GM21825 (cell line): ENCODE results near the gene TSPYL1.
"Not testable (repeated sequence)": the region's sequence is repeated elsewhere in the genome, so short reads cannot be mapped to it uniquely, and the experiment has no call there.

Source experiments
- ATAC-seq: cut with Tn5 transposase; IDR thresholded peaks from one replicate; pipeline ENCODE4 v1.9.1; 2021; ENCODE audit warnings: mild to moderate bottlenecking, moderate library complexity; ENCODE audit not compliant: unreplicated experiment

Gene TSPYL1

DNA sequence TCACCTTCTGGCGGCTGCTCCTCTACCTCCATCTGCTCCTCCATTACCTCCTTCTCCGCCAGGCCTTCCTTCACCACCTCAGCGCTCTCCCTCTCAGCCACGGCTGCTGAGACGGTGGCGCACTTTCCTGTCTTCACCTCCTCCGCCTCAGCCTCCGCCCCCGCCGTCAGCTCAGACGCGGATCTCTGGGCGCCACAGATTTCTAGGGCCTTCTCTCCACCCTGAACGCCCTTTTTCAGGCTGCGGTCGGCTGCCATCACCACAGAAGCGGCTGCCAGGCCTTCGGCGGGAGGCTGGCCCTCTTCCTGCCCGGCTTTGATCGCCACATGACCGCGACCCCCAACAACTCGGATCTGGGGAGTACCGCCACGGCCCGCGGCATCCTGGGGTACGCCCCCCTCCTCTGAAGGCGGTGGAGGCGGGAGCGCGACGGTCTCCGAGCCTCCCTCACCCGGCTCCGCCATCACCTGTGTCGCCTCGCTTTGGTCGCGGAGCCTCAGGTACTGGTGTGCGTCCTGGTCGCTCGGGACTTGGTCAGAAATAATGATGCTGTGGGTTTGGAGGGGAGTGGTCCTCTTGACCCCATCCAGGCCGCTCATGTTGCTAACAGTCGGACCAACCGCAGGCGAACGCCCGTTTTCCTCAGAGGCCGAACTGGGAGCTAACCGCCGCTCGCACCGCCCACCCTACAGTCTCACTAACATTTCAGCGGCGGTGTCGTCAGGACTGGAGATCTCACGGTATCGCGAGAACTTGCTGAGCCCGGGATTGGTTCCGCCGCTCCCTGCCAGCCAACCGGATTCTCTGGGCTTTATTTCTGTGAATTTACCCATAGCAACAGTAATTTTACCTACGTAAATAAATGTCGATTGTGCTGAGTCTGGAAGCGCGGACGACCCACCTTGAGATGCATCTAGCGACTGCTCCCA, at the start of gene TSPYL1:
Gene TSPYL1, minus strand, starts transcription at position 699 of the 929 bp plus-strand sequence. Its CDS starts 100 bp downstream, at position 599.
- peak; percentile 95 for ATAC-seq

DNA sequence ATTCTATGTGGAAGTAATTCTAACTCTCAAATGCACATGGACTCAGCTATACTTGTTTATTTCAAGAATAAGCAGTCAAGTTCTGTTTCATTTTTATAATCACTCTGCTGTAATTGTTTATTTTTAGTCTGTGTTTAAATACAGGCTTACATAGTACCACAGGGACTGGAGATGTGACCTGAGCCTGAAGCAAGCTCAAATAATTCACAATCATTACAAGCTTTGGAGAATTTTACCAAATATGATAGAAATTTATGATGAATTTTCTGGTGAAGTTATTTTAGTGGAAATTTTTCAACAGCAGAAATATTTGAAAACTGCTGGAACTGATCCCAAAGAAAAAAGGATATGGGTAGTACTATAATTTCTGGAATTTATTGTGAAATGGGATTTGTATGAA, 49.4 kb upstream of the TSPYL1 start:
- ATAC-seq, result no peak

DNA sequence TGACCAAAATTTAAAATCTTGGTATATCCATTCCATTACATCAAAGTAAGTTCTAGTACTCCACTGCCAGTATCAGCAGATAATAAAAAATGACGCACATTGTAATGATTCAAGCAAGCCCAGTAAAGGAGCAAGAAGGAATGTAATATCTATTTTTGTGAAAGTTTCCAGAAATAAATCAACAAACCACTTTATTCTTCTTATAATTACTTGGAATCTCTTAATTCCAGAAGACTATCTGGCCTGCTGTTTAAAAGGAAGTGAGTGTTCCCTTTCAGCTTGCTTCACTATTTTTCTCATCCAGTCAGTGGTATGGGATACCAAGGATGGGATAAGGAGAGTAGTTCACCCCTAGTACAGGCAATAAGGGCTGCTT, 48.8 kb upstream of the TSPYL1 start:
- ATAC-seq, result no peak

DNA sequence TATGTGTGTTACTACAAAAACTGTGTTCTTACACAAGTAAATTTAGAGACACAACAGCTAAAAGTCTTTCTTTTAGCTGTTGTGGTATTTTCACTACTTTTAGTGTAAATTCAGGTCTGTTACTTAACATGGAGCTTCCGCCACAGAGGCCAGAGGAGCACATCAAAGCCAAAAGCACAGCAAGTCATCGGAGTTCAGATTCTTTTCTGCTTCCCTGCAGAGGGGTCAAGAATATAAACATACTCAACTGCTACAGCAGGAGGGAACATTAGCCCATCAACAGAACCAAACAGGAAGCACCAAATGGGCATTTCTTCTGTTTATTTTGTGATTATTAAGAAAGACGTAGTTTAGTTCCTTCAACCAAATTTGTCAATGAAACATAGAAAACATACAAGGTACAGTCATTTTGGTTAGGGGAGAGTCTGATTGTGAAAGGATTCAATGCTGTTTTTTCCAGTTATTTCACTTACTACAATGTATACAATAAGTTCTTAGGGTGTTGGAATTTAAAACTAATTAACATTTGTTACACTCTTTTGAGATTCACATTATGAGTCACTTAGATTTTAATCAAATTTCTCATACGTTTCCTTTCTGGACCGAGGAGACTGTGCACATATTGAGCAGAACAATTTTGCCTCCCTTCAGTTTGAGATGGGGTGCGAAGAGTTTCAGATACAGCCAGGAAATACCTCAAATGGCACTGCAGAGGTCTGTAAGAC, 48.2 kb upstream of the TSPYL1 start:
- no peak for ATAC-seq

DNA sequence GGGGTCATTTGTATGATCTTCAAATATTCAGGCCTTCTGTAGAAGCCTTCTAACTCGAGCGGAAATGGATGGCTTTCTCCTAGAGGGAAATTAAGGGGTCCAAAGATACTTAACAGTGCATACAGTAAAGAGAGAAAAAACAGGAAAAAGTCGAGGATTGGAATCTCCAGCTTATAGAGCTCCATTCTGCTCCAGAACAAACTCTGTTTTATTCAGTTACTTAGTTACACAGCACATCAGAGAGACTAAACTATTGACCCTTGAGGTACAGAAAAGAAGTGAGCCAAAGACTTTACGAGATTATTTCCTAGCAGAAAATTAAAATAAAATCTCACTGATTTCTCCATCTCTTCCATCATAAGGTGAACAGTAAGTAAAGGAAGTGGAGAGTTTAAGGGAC, 47.3 kb upstream of the TSPYL1 start:
- ATAC-seq, result no peak

GRCh38 chr6:116326181-116326671, 46.5 kb upstream of the TSPYL1 start:
- ATAC-seq, result no peak

GRCh38 chr6:116325634-116326132, 46.0 kb upstream of the TSPYL1 start:
- not testable (repeated sequence) for ATAC-seq

DNA sequence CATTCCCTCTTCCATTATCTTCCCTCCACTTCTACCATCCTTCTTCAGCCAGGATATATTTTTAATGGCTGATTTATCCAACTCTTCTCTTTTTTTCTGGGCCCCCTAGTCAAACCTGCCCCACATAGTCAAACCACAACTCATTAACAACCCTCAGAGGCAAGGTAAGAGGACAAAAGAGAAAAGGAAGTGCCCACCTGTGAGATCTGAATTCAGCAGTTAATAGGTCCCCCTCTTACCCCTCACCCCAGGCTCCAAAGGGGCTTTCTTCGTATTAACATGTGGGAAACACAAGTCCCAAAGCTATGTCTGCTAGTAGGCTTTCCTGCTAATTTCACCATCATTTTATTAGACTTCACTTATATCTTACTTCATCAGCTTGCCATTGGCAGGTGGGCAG, 44.1 kb upstream of the TSPYL1 start:
- ATAC-seq, result no peak

DNA sequence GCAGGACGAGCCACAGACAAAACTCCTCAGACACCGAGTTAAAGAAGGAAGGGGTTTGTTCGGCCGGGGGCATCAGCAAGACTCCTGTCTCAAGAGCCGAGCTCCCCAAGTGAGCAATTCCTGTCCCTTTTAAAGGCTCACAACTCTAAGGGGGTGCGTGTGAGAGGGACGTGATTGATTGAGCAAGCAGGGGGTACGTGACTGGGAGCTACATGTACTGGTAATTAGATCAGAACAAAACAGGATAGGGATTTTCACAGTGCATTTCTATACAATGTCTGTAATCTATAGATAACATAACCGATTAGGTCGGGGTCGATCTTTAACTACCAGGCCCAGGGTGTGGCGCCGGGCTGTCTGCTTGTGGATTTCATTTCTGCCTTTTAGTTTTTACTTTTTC, 42.2 kb upstream of the TSPYL1 start:
- ATAC-seq, result not testable (repeated sequence)

- no peak for ATAC-seq
Observed at GRCh38 chr6:116316772-116317467, 37.2 kb upstream of the TSPYL1 start.

GRCh38 chr6:116314878-116315277, 35.1 kb upstream of the TSPYL1 start:
- peak; percentile 63 for ATAC-seq

GRCh38 chr6:116314218-116314617, 34.5 kb upstream of the TSPYL1 start:
- no peak for ATAC-seq

DNA sequence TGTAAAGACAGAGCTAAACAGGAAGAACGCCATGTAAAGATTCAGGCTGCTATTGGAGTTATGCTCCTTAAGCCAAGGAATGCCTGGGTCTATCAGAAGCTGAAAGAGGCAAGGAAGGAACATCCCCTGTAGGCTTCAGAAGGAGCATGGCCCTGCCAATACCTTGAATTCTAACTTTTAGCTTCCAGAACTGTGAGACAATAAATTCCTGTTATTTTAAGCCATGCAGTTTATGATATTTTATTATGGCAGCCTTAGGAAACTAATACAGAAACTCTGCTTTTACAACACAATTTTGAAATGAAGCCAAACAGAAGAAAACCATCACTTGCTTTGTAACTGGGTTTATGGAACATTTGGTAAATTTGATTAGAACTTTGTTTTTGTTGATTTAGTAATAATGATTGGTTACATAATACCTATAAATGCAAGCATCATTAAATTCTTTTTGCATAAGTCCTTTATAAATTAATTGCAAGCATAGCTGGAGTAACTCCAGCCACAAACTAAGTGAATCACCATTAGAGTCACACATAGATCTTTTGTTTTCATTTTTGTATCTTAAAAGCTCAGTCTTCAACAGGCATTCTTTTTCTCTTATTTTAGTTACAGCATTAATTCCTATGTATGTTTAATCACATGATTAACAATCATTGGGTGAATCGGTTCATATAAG, 33.5 kb upstream of the TSPYL1 start:
- ATAC-seq, result no peak

GRCh38 chr6:116309657-116310056, 29.9 kb upstream of the TSPYL1 start:
- ATAC-seq, result no peak

DNA sequence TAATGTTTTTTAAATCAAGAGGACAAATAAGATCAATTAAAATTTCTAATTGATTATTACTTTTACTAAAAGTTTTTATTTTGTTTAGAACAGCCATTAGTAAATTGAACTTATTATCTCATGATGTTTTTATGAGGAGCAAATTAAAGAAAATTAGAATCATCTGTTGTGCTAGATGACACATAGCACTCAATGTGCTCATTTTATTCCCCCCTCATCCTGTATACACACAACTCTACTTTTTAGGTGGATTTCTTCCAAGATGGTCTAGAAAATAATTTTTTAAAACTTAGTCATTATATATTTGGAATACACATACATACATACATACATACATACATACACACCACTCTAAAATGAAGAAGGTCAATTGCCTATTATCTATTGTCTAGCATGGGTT, 29.3 kb upstream of the TSPYL1 start:
- ATAC-seq, result no peak

- ATAC-seq, result no peak
Observed at GRCh38 chr6:116307633-116308032, 27.9 kb upstream of the TSPYL1 start.

GRCh38 chr6:116307001-116307400, 27.3 kb upstream of the TSPYL1 start:
- no peak for ATAC-seq

- ATAC-seq, result no peak
Observed at GRCh38 chr6:116304538-116305097, 24.9 kb upstream of the TSPYL1 start.

DNA sequence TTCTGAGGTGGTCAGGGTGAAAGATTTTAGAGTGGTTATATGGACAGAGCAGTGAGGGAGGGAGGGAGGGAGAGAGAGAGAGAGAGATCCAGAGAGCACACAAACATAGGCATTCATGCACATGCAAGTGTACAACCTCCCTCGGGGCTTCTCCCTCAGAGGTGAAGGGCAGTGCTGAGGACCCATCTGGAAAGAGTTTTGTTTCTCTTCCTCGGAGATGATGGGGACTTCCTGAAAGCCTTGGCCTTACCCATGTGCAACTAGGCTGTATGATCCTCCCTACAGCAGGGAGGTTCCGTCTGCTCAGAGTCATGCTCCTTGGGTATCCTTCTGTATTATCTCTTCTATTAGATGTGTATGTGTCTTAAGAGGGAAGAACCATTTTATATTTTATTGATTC, 21.4 kb upstream of the TSPYL1 start:
- no peak for ATAC-seq

DNA sequence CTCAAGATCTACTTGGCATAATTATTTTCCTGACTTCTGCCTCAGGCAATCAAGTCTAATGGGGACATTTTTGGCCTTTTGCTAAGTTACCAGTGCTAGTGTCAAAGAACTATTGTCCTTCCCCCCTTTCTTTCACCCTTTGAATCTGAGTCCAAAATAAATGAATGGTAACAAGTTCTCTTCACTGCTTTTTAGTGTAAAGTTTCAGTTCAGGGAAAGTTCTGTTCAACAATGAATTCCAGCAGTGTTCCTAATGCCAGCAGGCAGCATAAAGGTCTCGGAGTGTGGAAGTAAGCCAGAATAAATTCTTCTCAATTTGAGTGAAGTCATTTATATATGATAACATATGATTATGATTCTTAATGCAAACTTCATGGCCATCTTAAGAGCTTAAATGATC, 20.8 kb upstream of the TSPYL1 start:
- ATAC-seq, result no peak
